Gastroesophageal sphincter (tissue), 4 donors: ENCODE results near the gene GNG3. TPM values are rescaled to one million over a fixed set of nuclear protein-coding genes. Genes with fewer than 3 reads are reported as not detected.
A peak's percentile ranks its signal among the peaks of the same experiment; 100 is the strongest.

ENCODE experiments used
- ATAC-seq: fragments of 150-250 bp; one replicate; pipeline ENCODE4 v1.9.1; 2016; ENCODE audit warnings: mild to moderate bottlenecking, moderate library complexity
- H3K27ac ChIP-seq, 4 donors: fragments of 200-600 bp; sonication (generic) in 3 of 4; 1 replicate in 3 of 4; 2 replicates in 1 of 4; pipeline ENCODE4 v1.5.1; 2016 to 2019
- H3K27me3 ChIP-seq: fragments of 200-600 bp; sonication (generic); one replicate; pipeline ENCODE4 v1.5.1; 2019
- H3K36me3 ChIP-seq, 2 donors: fragments of 200-600 bp; sonication (generic); one replicate each; pipeline ENCODE4 v1.5.1; 2019; ENCODE audit warnings: control low read depth in 1 of 2
- H3K4me1 ChIP-seq, 3 donors: fragments of 200-600 bp; sonication (generic); 1 replicate in 2 of 3; 2 replicates in 1 of 3; pipeline ENCODE4 v1.5.1; 2016 to 2019; ENCODE audit warnings: control low read depth in 2 of 3
- H3K4me3 ChIP-seq, 2 donors: fragments of 200-600 bp; sonication (generic); one replicate each; pipeline ENCODE4 v1.5.1; 2019; ENCODE audit warnings: mild to moderate bottlenecking in 1 of 2, moderate library complexity in 1 of 2
- H3K9me3 ChIP-seq, 3 donors: fragments of 200-600 bp; sonication (generic); one replicate each; pipeline ENCODE4 v1.5.1; 2017 to 2019; ENCODE audit warnings: control low read depth in 2 of 3
- CTCF ChIP-seq, 4 experiments: fragments of 200-600 bp in 2 of 4; fragments of 450-650 bp in 2 of 4; sonication (generic) in 1 of 4; IDR thresholded peaks; one replicate each; pipeline ENCODE4 v1.5.1; 2017 to 2019; ENCODE audit warnings: antibody characterized with exemption in 4 of 4, mild to moderate bottlenecking in 2 of 4, moderate library complexity in 2 of 4
- EP300 ChIP-seq: sonication (generic); formaldehyde crosslinking; IDR thresholded peaks from one replicate; pipeline ENCODE4 v1.6.1; 2017; ENCODE audit warnings: antibody characterized with exemption, mild to moderate bottlenecking
- POLR2A ChIP-seq, 2 donors: fragments of 450-650 bp; IDR thresholded peaks; one replicate each; pipeline ENCODE4 v1.6.1; 2017; ENCODE audit warnings: antibody characterized with exemption in 2 of 2, mild to moderate bottlenecking in 2 of 2, moderate library complexity in 1 of 2
- POLR2AphosphoS5 ChIP-seq: sonication (generic); formaldehyde crosslinking; IDR thresholded peaks from one replicate; pipeline ENCODE4 v1.6.1; 2017; ENCODE audit warnings: antibody characterized with exemption
- WGBS, 2 donors: methylation state at CpG; one replicate each; pipeline ENCODE4 v1.1.5; 2018; ENCODE audit warnings: low coverage in 1 of 2; 5-methylcytosine and 5-hydroxymethylcytosine counted together
- total RNA-seq, 4 donors: library from RNA; depleted of rRNA; stranded (reverse); fragments of >200 nt; gene quantifications; one replicate each; pipeline ENCODE4 v1.1.0, GENCODE V29; 2016

Gene GNG3
- total RNA-seq, 4 donors from 2014 or later = not detected

DNA sequence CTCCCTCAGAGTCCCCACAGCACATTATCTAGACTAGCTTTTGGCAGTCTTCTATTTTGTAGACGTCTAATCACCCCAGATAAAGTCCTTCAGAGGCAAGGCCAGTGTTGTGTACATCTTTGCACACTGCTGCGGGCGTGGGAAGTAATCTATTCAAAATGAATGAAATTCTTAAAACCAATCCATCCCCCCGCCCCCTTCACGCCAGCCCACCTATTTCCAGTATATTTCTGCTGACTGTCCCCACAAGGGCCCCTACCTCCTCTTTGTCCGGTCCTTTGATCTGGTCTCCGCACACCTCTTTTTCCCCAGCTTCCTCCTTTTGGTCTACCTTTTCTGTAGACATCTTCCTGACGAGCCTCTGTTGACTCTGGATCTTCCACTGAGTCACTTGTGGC is 627 bp upstream of the GNG3 start:
- 68 to 78% methylated on average over 7 to 8 of the region's 8 CpGs for WGBS, 2 donors
- Histone ChIP-seq H3K4me1 (peaks cover 0 to 50% (median 29%) of the 10 kb centered on the region in 3 donors), H3K27ac (peak overlapping the region; percentile 34 to 95 (median 92)), H3K9me3 (no peaks in the 10 kb centered on the region), H3K27me3 (no peaks in the 10 kb centered on the region), H3K4me3 (peak overlapping the region in 1 of 2 donors; percentile 62), H3K36me3 (peaks cover 0 to 27% of the 10 kb centered on the region in 2 donors)
- TF ChIP-seq POLR2A (IDR thresholded peaks at IDR 0.05) (no peak), POLR2AphosphoS5 (no peak), EP300 (no peak), CTCF (IDR thresholded peaks at IDR 0.05) (no peak)
- no peak for ATAC-seq

DNA sequence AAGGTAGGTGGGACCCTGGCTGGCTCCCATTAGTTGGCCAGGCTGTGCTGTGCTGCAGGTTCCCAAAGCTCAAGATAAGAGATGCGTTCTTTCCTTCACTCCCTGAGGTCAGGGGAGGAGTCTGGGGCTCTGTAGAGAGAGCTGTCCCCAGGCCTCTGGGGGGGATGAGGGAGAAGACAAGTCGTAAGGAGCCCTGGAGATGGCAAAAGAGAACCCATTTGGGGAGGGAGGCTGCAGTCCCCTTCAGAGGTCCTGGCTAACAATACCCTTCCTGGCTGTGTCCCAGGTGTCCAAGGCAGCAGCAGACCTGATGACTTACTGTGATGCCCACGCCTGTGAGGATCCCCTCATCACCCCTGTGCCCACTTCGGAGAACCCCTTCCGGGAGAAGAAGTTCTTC is 916 bp downstream of the GNG3 start:
- WGBS, 2 donors = 48 to 70% methylated on average over 2 to 5 of the region's 5 CpGs
- no peaks in the 10 kb centered on the region for H3K9me3 ChIP-seq
- H3K4me1 ChIP-seq = peaks cover 0 to 59% (median 29%) of the 10 kb centered on the region in 3 donors
- no peak for ATAC-seq
- peak overlapping the region in 1 of 2 donors; percentile 68 for H3K4me3 ChIP-seq
- H3K27ac ChIP-seq = peak overlapping the region in 3 of 4 donors; percentile 93 to 95 (median 94)
- TF ChIP-seq CTCF (IDR thresholded peaks at IDR 0.05) = no peak
- TF ChIP-seq POLR2A (IDR thresholded peaks at IDR 0.05) = no peak
- no peak for TF ChIP-seq POLR2AphosphoS5
- TF ChIP-seq EP300 = no peak
- H3K27me3 ChIP-seq = no peaks in the 10 kb centered on the region
- H3K36me3 ChIP-seq = peaks cover 0 to 33% of the 10 kb centered on the region in 2 donors

DNA sequence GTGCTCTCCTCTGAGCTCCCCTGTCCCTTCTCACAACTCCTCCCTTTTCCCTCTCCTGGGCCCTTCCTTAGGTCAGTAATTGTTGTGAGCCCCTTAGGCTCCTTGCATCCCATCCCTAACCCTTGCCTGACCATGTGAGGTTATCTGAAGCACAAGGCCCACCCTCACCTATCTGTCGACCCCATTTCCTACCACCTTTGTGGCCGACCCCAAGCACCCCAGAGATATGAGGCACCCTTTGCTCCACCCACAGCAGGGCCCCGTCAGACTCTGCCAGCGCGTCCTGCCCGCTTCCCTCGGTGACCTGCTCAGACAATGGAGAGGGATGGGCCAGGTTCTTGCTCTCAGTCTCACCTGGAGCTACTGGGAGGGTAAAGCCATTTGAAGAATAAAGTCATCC is 1.3 kb downstream of the GNG3 start:
- H3K27ac ChIP-seq = peak overlapping the region; percentile 65 to 95 (median 94)
- no peaks in the 10 kb centered on the region for H3K9me3 ChIP-seq
- H3K27me3 ChIP-seq = no peaks in the 10 kb centered on the region
- H3K4me3 ChIP-seq = peak overlapping the region; percentile 44 to 68
- 2 to 17% methylated on average over 2 to 7 of the region's 7 CpGs for WGBS, 2 donors
- no peak for ATAC-seq
- H3K4me1 ChIP-seq = peaks cover 0 to 61% (median 29%) of the 10 kb centered on the region in 3 donors
- TF ChIP-seq POLR2A (IDR thresholded peaks at IDR 0.05) = no peak
- H3K36me3 ChIP-seq = peaks cover 0 to 37% of the 10 kb centered on the region in 2 donors

GRCh38 chr11:62709247-62710000 is 1.9 kb downstream of the GNG3 start:
- WGBS, 2 donors = 0% methylated on average over 21 to 24 of the region's 47 CpGs
- ATAC-seq = peak; percentile 93

DNA sequence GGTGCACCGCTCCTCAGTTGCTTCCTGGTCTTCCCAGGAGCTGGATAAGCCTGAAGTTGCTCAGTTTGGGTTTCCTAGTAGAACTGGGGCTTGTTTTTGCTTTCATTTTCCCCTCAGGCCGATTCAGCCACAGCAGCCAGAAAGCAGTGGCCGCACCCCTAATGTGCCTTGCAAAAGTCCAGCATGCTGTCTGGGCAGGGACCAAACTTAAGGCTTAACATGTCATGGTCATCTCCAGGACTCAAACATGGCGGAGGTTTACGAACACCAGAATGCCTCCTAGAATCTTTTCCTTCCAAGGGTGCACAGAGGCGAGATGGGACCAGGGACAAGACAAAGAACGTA is 2.5 kb downstream of the GNG3 start:
- peaks cover 0 to 49% of the 10 kb centered on the region in 2 donors for H3K36me3 ChIP-seq
- H3K4me3 ChIP-seq = peak overlapping the region; percentile 44 to 68
- no peak for ATAC-seq
- H3K9me3 ChIP-seq = no peaks in the 10 kb centered on the region
- WGBS, 2 donors = 0% methylated on average over 1 of the region's 7 CpGs; no CpG with 5 or more reads in 1 of the 2 donors
- H3K27ac ChIP-seq = peak overlapping the region; percentile 85 to 95 (median 94)
- TF ChIP-seq POLR2AphosphoS5 (no peak), POLR2A (IDR thresholded peaks at IDR 0.05) (no peak), CTCF (IDR thresholded peaks at IDR 0.05) (no peak), EP300 (no peak)
- peaks cover 0 to 60% (median 29%) of the 10 kb centered on the region in 3 donors for H3K4me1 ChIP-seq
- no peaks in the 10 kb centered on the region for H3K27me3 ChIP-seq

More at GRCh38 chr11:62709247-62710000, 1.9 kb downstream of the GNG3 start:
- peaks cover 0 to 61% (median 29%) of the 10 kb centered on the region in 3 donors for H3K4me1 ChIP-seq
- H3K4me3 ChIP-seq = peak overlapping the region; percentile 44 to 68
- peak; percentile 67 for TF ChIP-seq POLR2AphosphoS5
- peak in 1 of 4 experiments; percentile 34 for TF ChIP-seq CTCF (IDR thresholded peaks at IDR 0.05)
- TF ChIP-seq POLR2A (IDR thresholded peaks at IDR 0.05) = peak; percentile 30 to 48
- no peak for TF ChIP-seq EP300
- peaks cover 0 to 43% of the 10 kb centered on the region in 2 donors for H3K36me3 ChIP-seq
- peak overlapping the region; percentile 85 to 95 (median 94) for H3K27ac ChIP-seq
- no peaks in the 10 kb centered on the region for H3K27me3 ChIP-seq
- H3K9me3 ChIP-seq = no peaks in the 10 kb centered on the region
